Adipocyte (in vitro differentiated cells): Measurements from ENCODE around the gene STUM.

ENCODE experiments used
- DNase-seq: peaks from one replicate; pipeline ENCODE4 v3.0.0-alpha.2; 2015; ENCODE audit warnings: low read depth
- H3K27me3 ChIP-seq: replicated peaks from 2 replicates; pipeline ENCODE4 v1.7.0; 2013; ENCODE audit warnings: mild to moderate bottlenecking, low read length, moderate library complexity; ENCODE audit not compliant: control insufficient read depth, insufficient read depth
- H3K36me3 ChIP-seq: 2 replicates; pipeline ENCODE4 v1.7.0; 2013; ENCODE audit warnings: low read length, mild to moderate bottlenecking, moderate library complexity; ENCODE audit not compliant: control insufficient read depth, insufficient read depth, severe bottlenecking
- H3K4me1 ChIP-seq: 2 replicates; pipeline ENCODE4 v1.7.0; 2013; ENCODE audit warnings: mild to moderate bottlenecking, low read length, moderate library complexity; ENCODE audit not compliant: control insufficient read depth, insufficient read depth
- H3K4me3 ChIP-seq: 2 replicates; pipeline ENCODE4 v1.7.0; 2013; ENCODE audit warnings: mild to moderate bottlenecking, low read length, moderate library complexity
- H3K9ac ChIP-seq: 2 replicates; pipeline ENCODE4 v1.7.0; 2013; ENCODE audit warnings: mild to moderate bottlenecking, low read length, moderate library complexity
- H3K9me3 ChIP-seq: 2 replicates; pipeline ENCODE4 v1.7.0; 2013; ENCODE audit warnings: mild to moderate bottlenecking, low read length, moderate library complexity; ENCODE audit not compliant: control insufficient read depth

The STUM gene

DNA sequence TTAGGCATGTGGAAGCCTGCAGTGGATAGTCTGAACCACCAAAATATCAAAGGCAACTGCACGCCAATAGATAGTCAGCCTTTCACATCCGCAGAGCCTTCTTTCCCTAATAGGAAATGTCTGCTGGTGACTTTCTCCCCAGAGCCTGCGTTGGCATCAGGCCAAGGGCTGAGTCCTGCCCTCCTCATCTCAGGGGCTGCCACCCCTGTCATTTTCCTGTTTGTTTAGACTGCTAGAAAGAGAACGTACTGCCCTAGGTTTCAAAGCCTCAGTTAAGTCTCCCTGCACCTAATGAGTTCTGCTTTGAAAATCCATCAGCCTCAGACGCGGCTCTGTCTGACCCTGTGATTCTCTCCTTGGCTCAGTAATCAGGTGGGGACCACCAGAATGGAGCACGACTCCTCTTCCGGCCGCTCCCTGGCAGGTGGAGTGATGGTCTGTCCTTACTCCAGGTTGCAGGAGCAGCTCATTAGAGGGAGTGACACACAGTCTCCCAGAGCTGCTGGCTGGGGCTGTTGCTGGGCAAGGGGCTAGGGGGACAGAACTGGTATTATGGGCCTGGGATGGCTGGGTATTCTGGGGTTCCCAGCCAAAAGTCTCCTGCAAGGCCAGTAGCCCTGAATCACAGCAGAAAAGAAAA, 27.3 kb downstream of the STUM start:
- no peak for DNase-seq
- Histone ChIP-seq H3K4me3 (no peak overlapping the region), H3K9me3 (no peaks in the 10 kb centered on the region), H3K36me3 (no peaks in the 10 kb centered on the region), H3K27me3 (peaks cover 11% of the 10 kb centered on the region), H3K9ac (no peak overlapping the region), H3K4me1 (no peaks in the 10 kb centered on the region)

DNA sequence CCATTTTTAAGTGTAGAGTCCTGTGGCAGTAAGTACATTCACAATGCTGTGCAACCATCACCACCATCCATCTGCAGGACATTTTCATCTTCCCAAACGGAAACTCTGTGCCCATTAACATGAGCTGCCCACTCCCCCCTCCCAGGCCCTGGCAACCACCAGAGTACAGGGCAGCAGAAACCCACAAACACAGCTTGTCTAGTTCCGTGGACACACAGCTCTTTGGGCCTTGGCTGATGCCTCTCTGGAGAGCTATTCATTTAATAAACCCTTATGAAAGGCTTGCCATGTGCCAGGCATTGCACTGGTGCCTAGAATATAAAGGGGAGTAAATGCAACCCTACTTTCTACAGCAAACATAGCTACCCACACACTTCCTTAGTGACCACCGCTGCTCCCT, 28.0 kb downstream of the STUM start:
- no peaks in the 10 kb centered on the region for H3K36me3 ChIP-seq
- no peaks in the 10 kb centered on the region for H3K4me1 ChIP-seq
- H3K9me3 ChIP-seq, result no peaks in the 10 kb centered on the region
- peaks cover 12% of the 10 kb centered on the region for H3K27me3 ChIP-seq
- H3K4me3 ChIP-seq, result no peak overlapping the region
- H3K9ac ChIP-seq, result no peak overlapping the region
- DNase-seq, result no peak

DNA sequence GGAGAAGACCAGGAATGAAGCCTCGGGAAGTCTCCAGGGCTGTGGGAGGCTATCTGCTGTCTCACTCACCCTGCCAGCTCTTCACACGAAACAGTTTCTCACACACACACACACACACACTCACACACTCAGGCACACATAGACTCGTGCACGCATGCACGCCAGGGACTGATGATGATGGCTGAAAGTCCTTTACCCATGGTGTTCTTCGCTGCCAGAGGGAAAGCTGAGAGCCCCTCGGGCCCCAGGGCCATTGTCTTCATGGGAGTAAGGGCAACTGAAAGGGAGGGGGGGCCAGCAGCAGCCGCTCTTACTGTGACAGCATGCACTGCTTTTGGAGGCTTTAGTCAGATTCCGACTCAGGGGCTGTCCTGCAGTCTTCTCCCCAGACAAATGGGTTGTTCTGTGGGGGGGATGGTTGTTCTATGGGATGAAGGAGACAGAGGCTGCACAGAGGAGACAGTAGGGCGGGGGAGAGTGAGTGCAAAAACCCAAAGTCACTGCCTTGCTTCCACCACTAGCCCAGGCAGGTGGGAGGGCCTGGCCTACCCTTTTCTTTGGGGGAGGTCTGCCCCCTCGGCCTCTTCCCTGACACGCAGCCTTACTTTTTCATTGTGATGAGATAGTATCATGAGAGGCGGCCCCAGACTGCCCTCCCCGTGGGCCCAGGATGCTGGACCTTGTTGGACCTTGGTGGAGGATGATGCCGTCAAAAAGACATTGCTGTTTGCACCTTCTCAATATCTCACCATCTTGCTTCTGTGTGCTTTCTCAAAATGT, 29.0 kb downstream of the STUM start:
- no peak for DNase-seq

DNA sequence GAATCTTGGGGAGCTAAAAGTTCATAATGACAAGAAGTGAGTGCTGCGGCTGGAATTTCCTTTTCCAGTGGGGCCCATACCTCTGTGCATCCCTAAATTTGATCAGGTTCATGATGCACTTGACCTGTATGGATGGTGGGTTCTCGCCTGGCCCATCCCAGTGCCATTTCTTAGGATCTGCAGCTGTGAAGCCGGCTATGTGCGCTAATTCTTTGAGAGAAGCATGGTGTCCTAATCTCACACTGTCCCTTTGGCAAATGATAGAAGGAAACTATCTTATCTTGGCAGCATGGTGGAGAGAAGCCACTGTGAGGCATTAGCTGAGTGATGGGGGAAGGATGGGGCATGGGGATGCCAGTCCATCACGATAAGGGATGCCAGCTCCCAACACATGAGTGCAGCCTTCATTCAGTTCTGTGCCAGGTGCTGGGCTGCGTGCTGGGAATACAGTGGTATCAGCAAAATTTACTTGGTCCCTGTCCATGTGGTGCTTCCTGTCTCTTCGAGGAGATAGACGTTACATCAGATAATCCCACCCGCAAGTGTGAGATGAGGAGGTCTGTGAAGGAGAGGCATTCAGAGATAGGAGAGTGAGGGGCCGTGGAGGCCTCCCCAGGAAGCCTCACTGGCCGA, 30.5 kb downstream of the STUM start:
- H3K36me3 ChIP-seq, result no peaks in the 10 kb centered on the region
- H3K9me3 ChIP-seq, result no peaks in the 10 kb centered on the region
- no peak overlapping the region for H3K9ac ChIP-seq
- no peak for DNase-seq
- H3K4me3 ChIP-seq, result no peak overlapping the region
- no peaks in the 10 kb centered on the region for H3K4me1 ChIP-seq
- H3K27me3 ChIP-seq, result peaks cover 14% of the 10 kb centered on the region

More for the DNA sequence above, 29.0 kb downstream of the STUM start:
- Histone ChIP-seq H3K27me3 (peaks cover 14% of the 10 kb centered on the region), H3K9ac (no peak overlapping the region), H3K4me1 (no peaks in the 10 kb centered on the region), H3K9me3 (no peaks in the 10 kb centered on the region), H3K4me3 (no peak overlapping the region), H3K36me3 (no peaks in the 10 kb centered on the region)

DNA sequence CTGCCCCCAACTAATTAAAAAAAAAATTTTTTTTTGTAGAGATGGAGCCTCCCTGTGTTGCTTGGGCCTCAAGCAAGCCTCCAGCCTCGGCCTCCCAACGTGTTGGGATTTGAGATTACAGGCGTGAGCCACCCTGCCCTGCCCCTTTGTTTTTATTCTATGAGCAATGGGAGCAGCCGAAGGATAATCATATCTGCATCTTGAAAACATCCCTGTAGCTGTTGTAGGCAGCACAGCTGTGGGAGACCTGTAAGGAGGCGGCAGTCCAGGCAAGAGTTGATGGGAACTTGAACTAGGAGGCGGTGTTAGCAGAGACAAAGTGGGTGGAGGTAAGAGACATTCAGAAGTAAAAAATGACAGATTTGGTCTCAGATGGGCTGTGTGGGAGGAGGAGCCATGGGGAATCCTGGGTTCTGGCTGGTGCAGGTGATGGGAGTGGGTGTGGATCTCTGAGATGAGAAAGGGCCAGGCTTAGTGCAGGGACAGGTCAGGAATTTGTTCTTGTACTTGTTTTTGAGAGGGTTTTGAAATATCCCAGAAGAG, 31.3 kb downstream of the STUM start:
- Histone ChIP-seq H3K4me3 (no peak overlapping the region), H3K9me3 (no peaks in the 10 kb centered on the region), H3K4me1 (no peaks in the 10 kb centered on the region), H3K9ac (no peak overlapping the region), H3K27me3 (peaks cover 14% of the 10 kb centered on the region), H3K36me3 (no peaks in the 10 kb centered on the region)
- no peak for DNase-seq

DNA sequence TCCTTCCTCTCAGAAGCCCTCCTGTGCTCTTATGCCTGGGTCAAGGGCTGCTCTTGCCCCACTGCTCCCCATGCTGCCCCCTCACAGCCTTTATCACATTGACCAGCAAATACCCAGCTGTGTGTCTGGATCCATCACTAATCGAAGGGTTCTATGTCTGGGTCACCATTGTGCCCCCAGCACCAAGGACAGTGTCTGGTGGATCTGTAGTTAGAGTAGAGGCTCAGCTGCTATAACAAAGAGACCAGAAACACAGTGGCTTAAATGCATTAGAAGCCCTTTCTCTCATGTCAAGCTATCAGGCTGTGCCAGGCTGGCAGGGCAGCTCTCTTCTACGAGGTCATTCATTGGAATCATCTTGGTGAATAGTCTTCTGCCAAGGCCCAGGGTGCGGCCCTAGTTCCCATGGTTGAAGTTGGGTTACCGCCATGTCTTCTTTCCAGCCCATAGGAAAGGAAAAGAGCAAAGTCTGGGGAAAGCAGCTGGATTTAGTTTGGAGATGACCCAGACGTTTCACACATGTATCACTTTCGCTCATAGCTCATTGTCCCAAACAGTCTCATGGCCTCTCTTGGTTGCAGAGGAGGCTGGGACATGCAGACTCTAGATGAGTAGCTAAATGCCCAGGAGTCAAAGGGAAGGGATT, 32.2 kb downstream of the STUM start:
- no peak overlapping the region for H3K9ac ChIP-seq
- H3K27me3 ChIP-seq, result peaks cover 22% of the 10 kb centered on the region
- H3K9me3 ChIP-seq, result no peaks in the 10 kb centered on the region
- H3K36me3 ChIP-seq, result no peaks in the 10 kb centered on the region
- no peak for DNase-seq
- H3K4me1 ChIP-seq, result no peaks in the 10 kb centered on the region
- H3K4me3 ChIP-seq, result no peak overlapping the region

DNA sequence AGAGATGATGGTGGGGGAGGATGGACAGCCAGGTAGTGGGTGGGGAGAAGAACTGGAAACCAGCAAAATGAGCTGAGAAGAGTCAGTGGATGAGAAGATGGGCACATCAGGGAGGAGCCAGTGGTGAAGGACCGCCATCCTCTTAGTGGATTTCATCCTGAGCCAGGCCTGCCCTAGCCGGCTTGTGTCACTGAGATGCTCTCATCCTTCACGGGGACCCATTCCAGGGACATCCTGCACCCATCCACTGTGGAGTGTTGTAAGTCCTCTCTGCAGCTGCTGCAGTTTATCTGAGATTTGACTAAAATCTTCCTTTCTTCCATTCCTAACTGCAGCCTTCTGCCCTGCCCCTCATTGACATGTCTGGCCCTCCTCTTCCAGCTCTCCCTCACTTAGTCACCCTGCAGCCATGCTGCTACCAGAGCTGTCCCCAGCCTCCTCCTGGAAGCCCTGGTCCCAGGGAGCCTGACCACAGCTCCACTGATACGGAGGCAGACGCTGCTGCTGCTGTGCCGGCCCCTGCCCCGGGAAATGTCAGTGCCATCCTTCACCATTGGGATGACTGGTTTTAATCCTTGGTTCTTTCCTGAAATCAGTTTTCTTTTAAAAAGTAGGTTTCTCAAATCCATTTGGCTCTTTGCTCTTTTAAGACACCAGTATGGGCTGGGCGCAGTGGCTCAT, 33.2 kb downstream of the STUM start:
- Histone ChIP-seq H3K4me1 (no peaks in the 10 kb centered on the region), H3K36me3 (no peaks in the 10 kb centered on the region), H3K9ac (no peak overlapping the region), H3K9me3 (no peaks in the 10 kb centered on the region), H3K27me3 (peaks cover 18% of the 10 kb centered on the region), H3K4me3 (no peak overlapping the region)
- DNase-seq, result no peak

DNA sequence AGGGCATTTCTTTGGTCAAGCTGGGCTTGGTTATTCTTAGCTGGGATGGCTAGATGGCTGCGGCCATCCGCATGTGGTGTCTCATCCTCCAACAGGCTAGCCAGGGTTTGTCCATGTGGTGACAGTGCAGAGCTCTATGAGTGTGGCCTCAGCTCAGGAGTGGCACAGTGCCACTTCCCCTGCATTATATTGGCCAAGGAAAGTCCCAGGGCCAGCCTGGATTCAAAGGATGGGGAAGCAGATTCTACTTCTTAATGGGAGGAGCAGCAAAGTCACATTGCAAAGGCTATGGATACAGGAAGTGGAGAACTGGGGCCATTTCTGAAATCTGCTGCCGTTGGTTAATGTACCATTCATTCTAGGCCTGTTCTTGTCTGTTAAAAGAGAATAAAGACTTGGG, 34.4 kb downstream of the STUM start:
- DNase-seq, result no peak
- Histone ChIP-seq H3K27me3 (peaks cover 12% of the 10 kb centered on the region), H3K4me3 (no peak overlapping the region)

DNA sequence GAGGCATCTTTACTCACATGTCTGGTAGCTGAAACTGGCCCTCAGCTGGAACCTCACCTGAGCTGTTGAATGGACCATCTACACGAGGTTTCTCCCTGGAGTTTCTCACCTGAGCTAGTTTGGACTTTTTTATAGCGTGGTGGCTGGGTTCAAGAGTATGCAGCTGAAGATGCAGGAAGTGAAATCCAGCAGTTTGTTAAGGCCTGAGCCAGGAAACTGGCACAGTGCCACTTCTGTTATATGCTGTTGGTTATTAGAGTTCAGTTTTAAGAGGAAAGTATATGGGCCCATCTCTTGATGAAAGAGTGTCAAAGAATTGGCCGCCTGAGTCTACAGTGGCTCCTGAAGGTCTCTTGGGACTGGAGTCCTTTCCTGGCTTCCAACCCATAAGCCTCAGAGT, 35.6 kb downstream of the STUM start:
- Histone ChIP-seq H3K4me3 (no peak overlapping the region), H3K9ac (no peak overlapping the region)
- DNase-seq, result no peak

More for the DNA sequence above, 34.4 kb downstream of the STUM start:
- Histone ChIP-seq H3K9ac (no peak overlapping the region), H3K4me1 (peaks cover 3% of the 10 kb centered on the region), H3K36me3 (no peaks in the 10 kb centered on the region), H3K9me3 (no peaks in the 10 kb centered on the region)

DNA sequence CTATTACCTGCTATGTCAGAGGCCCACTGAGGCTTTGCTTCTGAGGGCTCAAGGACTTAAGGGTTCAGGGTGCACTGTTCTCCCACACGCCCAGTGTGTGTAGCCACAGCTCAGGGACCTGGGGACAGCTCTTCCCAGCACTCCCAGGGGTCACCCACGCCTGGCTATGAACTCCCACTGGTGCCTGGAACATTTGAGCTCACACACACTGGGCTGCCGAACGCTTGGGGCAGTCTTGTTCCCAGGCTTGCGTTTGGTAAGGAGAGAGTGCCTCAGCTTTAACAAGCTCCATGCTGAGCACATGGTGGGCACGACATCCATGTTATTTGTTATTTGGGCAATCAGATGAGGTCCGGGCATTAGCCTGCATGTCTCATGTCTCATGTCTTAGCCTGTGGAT, 37.6 kb downstream of the STUM start:
- no peak for DNase-seq
- H3K27me3 ChIP-seq, result peaks cover 12% of the 10 kb centered on the region
- no peak overlapping the region for H3K9ac ChIP-seq
- no peaks in the 10 kb centered on the region for H3K9me3 ChIP-seq
- no peaks in the 10 kb centered on the region for H3K36me3 ChIP-seq
- no peak overlapping the region for H3K4me3 ChIP-seq
- H3K4me1 ChIP-seq, result peaks cover 16% of the 10 kb centered on the region

More for the DNA sequence above, 35.6 kb downstream of the STUM start:
- H3K36me3 ChIP-seq, result no peaks in the 10 kb centered on the region
- peaks cover 14% of the 10 kb centered on the region for H3K4me1 ChIP-seq
- H3K9me3 ChIP-seq, result no peaks in the 10 kb centered on the region
- H3K27me3 ChIP-seq, result peaks cover 12% of the 10 kb centered on the region
